Amygdala (tissue), 56 donors: ENCODE measurements around the gene PTH1R.
A peak's percentile ranks its signal among the peaks of the same experiment; 100 is the strongest.

ENCODE experiments used
- DNase-seq, 56 donors: peaks; one replicate each; lab custom pipeline; 2025; lab: John Stamatoyannopoulos, UW

PTH1R gene

DNA sequence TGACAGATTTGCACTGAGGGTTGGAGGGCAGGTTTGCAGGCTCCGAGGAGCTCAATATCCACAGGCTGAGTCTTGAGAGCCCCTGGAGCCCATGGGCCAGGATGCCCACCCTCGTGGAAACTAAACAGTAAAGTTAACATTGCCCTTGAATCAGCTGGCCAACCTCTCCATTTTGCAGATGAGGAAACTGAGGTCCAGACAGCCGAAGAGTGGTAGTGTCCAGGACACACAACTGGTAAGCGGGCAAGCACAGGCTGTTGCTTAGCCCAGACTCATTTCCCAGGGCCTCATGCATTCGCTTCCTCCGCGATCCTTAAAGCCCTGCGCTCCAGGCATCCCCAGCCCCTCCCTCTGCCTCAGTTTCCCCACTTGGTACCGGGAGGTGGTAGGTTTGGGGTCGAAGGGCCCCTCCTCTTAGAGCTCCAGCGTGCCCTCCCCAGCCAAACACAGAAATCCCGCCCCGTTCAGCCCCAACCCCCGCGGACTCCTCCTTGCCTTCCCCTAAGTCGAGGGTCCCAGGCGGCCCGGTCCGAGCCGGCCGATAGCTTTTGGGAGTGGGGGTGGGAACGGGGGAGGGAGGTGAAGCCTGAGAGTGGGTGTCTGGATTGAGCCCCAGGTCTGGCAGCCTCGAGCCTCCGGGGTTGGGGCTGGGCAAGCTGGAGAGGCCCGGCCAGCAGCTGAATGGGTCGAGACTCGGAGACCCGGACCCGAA lies 3.5 kb downstream of the PTH1R start:
- no peak for DNase-seq

DNA sequence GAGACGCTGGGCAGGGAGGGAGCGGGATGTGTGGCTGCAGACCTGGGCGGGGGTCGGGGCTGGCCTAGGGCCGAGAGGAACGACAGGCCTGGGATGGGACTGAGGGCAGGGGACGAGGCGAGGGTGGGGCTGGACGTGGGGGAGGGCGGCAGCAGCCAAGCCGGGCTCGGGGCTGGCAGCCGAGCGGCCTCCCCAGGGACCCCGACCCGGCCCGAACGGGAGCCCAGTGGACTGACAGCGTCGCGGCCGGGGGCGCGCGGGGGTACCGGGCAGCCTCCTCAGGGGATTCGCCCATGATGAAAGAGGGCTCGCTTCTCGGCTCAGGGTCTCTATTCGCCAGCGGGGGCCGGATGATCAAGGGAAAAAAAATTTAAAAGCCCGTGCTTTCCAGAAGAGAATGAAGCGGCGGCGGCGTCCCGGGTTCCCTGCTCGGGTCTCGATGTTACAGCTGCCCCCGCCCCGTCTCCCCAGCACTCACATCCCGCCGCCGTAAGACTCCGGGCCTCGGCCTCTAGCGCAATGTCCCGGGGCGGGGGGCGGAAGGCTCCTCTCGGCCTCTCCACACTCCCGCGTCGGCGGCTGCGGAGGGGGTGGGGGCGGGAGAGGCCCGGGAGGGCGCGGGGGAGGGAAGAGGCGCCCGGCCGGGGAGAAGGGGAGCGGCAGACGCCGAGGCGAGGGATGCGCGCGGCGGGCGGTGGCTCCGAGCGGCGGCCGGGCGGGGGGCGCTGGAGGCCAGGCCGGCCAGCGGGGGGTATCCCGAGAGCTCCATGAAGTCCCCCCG lies 4.3 kb downstream of the PTH1R start:
- DNase-seq: peak in 2 of 56 donors; percentile 24

DNA sequence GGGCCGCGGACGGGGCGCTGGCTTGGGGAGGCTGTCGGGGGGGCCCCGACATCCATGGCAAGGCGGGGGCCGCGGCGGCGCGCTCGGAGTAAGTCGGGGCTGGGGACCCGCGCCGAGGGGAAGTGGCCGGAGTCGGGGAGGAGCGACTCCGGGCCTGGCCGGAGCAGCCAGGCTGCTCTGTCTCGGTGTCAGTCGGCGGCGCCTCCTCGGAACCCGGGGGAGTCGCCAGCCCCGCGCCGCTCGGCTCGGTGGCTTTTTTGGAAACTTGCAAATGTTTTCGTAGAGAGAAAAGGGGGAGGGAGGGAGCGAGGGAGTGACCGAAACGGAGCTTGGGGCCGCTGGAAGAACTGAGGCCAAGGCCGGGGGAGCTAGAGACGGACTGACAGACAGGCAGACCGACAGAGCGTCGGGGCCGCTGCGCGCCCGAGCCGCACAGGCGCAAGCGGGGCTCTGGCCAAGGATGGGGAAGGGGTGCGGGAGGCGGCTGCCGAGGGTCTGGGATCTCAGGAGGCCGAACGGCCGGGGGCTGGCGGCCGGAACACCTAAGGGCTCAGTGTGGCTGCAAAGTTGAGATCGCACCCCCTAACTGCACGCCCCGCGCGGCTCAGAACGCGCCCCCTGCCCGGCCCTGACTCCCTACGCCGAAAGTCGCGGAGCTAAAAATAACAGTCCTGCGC lies 5.0 kb downstream of the PTH1R start:
- no peak for DNase-seq

DNA sequence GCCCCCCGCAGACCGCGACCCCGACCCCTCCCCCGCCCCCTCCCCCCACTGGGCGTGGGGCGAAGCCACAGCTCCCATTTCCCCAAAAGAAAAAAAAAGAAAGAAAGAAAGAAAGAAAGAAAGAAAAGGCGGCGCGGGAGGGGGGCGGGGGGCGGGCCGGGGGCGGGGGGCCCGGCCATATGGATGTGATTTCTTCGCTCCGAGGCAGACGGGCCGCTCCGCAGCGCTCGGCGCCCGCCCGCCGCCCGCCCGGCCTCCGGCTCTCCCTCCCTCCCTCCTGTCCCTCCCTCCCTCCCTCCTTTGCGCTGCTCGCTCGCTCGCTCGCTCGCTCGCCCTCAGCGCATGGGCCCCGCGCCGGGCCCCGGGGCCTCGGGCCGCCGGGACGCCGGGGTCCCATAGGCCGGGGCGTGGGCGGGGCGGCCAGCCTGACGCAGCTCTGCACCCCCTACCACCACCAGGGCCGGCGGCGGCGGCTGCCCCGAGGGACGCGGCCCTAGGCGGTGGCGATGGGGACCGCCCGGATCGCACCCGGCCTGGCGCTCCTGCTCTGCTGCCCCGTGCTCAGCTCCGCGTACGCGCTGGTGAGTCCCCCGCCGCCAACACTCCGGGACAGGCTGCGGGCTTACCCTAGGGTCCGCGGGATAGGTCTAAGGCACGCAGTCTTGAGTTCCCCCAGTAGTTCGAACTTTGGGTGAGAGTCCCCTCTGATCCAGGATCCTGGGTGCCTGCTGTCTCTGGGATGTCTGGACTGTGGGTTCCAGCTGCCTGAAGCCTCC lies 5.7 kb downstream of the PTH1R start:
- peak in 2 of 56 donors; percentile 10 to 11 for DNase-seq

DNA sequence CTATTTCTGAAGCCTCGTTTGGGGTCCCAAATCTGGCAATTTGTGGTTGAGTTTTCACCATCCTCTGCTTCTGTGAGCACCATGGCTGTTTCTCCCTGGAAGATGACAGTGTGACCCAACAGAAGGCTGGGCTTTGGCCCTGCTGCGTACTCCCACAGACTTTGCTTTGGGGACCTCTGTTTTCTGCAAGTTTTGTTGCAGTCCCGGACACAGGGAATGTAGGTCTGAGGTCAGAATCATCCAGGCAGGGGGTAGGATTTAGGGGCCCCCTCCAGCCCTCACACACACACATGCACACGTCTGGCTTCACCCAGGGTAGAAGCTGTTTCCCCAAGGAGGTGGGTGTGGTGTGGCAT lies 6.3 kb downstream of the PTH1R start:
- DNase-seq: no peak

DNA sequence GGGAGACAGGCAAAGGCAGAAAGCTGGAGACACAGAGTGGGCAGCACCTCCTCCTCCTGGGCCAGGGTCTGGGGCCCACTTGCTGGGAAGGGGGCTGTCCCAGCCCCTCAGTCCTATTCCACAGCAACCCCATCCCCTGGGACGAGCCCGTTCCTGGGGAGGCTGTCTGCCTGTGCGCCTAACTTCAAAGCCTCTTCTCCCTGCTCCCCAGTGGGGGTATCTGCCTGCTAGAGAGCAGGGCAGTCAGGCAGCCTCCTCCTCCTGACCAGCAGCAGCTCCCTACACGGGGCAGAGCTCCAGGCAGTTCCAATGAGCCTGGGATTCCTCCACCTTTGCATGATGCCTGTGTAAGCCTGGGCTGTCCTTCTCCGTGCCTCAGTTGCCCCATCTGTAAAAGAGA lies 6.9 kb downstream of the PTH1R start:
- no peak for DNase-seq

DNA sequence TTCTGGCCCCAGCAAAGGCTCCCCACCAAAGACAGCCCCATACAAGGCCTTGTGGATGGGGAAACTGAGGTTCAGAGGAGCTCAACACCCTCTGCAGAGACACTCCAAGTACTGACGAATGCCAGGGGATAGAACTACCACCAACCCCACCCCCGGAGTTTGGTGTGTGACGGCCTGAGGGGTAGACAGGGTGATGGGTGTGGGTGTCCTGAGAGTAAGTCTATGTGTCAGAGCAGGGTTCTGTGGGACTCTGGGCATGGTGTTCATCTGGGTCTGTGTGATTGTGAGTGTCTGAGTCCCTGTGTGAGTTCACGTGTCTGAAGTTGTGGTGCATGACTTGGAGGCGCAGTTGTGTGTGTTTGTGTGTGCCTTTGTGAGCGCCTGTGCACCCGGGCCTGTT lies 7.4 kb downstream of the PTH1R start:
- no peak for DNase-seq

DNA sequence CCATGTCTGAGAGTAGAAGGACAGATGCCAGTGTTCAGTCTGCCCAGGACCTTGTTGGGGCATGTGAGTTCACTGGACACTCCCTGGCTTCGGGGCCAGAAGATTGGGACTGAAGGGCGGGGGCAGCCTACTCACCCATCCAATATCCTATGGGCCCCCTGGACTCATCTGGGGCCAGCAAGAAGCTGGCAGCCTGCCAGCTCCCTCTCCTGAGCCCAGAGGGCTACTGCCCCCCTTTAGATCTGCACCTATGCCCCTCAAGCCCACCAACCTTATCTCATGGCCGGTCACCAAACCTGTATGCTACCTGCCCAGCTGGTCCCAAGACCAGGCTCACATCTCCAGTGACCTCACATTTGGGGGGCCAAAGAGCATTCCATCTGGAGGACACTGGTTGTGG lies 8.1 kb downstream of the PTH1R start:
- DNase-seq: no peak

DNA sequence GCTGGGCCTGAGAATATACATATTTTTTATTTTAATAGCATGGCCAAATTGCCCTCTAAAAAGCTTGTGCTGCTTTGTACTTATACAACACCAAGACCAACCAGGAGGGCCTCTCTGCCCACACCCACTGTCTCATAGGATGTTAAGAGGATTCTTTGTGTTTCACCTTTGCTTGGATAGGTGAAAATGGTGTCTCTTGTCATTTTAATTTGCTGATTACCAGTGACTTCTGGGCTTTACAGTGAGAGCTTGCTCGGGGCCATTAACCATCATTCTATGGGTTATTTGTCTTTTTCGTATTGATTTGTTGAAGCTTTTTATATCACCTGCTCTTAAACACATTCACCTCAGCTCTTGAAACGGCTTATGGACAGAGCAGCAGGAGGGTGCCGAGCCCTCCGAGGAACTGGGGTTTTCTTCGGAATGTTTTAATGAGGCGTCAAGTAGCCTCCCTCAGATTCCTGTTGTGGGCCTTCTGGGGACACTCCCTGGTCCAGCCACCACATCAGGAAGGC lies 10.5 kb downstream of the PTH1R start:
- DNase-seq: no peak

DNA sequence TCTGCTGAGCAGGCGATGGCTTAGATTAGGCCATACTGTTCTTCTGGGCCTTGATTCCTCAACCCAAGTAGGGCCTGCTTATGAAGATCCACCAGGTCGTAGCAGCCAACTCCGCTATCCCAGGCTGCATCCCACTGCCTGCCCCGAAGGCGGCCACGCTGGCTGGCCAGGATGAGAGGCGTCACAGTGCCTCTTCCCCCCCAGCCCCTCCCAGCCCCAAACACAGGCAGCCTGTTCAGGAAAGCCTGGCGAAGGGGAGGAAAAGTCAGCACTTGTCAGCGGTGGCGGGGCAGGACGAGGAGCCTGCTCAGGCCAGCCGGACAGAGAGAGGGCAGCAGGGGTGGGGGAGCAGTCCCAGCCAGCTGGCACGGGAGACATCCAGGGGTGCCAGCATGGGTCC lies 11.2 kb downstream of the PTH1R start:
- no peak for DNase-seq

DNA sequence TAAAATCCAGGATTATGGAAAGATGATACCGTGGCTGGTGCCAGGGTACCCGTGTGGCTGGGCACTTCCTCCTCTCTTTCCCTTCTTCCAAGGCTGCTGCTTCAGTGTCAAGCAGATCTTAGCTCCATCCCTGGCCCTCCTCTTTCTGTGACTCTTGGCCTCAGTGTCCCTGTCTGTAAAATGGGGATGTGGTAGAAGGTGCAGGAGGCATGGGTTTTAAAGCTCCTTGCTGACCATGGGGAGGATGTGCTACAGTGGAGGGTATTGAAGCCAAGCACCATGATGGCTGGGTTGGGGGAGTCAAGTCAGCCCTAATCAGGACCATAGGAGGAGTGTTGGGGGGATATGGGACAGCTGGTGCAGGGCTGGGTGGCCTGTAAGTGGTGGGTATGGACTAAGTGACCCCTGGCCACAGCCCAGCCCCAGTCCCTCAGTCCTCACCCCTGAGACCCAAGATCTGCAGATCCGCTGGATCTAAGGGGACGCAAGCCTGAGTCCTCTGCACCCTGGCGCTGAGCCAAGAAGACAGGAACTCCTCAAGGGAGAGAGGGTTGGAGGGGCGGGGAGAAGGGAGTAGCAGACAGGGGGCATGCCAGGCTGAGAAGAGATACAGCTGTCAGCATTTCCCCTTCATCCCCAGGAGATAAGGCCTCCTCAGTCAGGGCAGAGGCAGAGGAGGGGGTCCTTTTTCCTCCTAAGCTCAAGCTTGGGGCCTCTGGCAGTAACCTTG lies 12.0 kb downstream of the PTH1R start:
- peak in 1 of 56 donors; percentile 42 for DNase-seq

DNA sequence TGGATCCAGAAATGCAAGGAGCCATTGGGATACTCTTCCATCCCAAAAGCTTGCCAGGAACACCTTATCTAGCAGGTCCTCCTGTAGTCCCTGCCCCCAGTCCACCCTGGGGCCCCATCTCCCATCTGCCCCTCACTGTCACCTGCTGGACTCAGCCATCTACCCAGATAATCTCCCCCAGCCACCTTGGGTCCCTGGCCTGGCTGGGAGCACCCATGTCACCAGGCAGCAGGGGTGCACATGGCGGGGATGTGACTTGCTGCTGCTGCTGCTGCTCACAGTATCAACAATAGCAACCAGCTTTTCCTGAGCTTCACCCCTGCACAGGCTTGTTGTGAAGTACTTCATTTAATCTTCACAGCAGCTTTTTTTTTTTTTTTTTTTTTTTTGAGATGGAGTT lies 12.6 kb downstream of the PTH1R start:
- no peak for DNase-seq

DNA sequence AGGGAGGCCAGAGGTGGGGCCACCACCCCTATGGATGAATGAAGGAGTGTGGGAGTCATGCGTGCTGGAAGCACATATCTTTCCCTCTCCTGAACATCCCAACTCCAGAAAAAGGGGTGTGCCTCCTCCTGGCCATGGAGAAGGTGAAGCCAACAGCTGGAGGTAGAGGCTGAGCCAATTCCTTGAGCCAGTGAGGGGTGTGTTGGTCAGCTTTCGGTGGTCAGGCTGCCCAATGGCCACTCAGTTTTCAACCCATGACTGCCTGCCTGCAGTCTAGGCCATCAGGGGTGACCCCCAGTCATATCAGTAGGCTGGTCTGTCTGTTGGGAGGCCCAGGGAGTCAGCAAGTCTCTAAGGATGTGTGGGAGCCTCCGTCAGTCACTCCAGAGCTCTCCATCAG lies 13.6 kb downstream of the PTH1R start:
- DNase-seq: no peak

DNA sequence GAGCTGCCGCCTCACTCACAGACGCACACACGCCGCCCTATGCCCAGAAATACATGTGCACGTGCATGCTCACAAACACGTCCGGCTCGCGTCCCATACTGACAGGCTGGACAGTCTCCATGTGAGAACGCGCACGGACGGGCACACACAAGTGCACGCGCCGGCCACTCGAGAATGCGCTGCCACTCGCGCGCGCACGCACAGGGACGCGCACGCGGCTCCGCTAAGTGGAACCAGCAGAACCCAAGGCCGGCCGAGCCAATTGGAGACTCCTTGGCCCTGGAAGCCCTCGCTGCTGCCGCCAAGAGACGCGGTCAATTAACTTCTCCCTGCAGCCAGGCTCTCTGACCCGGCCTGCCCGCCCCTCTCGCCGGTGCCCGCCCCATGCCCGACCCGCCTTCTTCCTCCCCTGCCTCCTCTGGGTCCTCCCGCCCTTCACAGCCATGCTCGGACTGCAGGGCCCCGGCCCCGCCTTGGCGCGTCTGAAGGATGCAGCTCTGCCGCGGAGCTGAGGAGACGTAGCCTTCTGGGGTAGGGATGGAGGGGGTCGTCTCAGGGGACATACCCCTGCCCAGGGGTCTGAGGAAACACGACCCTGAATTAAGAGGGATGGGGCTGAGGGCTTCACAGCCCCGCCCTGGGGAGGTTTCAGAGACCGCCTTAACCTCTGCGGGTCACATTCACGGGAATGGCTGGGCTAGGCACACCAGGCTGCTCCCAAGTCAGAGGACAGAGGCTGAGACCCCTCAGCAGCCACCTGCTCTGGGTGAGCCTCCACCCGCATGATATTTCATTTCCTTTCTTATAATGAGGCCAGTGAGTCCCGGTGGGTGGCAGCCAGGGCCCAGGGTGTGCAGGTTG lies 15.0 kb downstream of the PTH1R start:
- DNase-seq: peak in 51 of 56 donors; percentile 8 to 86 (median 62)

DNA sequence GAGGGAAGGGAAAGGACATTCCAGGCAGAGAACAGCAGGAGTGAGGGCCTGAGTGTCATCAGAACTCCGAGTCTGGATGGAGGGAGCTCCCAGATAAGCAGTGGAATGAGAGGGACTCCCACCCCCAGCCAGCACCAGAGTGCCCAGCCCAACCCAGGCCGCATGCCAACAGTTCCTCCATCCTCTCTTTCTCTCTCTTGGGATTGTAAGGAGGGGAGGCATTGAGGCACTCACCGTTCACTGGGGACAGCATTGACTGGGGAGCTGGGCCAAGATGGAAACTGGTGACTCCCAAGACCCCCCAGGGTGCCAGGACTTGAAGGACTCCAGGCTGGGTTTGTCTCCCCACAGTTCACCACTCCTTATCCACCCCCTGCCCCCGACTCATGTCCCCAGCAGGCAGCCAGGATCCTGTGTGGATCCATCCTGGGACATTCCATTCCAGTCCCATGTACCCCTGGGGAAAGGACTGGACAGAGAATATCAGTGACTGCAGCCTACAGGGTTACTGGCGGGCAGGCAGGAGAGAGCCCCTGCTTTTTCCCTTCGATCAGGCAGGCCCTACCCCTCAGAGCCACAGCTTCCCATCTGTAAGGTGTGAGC lies 15.7 kb downstream of the PTH1R start:
- DNase-seq: no peak

DNA sequence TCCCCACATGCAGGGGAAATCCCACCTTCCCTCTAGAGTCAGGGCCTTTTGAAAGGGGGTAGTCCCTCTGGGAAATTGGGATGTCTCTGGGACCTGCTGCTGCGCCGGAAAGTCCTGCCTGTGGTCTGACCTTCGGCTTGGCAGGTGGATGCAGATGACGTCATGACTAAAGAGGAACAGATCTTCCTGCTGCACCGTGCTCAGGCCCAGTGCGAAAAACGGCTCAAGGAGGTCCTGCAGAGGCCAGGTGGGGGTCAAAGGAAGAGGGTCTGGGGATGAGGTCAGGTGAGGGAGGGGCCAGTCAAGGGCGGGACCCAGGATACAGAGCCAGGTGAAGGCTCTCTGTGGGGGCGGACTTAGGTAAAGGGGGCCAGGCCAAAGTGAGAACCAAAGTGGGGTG lies 16.2 kb downstream of the PTH1R start:
- no peak for DNase-seq

DNA sequence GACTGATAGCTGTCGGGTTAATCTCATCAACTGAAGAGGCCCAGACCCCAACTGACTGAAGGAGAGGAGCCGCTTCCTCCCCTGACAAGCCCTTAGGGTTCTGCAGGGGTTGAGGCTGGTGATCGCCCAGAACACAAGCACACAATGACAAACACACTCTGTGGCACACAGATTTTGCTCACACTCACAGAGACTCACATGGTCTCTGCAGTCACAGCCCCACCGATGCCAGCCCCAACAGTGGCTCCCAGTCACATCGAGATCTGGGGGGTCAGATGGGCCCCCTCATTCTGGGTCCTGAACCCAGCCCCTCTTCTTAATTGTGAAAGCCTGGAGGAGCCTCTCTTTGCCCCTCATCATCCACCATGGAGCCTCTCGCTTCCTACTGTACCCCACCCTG lies 16.7 kb downstream of the PTH1R start:
- no peak for DNase-seq

DNA sequence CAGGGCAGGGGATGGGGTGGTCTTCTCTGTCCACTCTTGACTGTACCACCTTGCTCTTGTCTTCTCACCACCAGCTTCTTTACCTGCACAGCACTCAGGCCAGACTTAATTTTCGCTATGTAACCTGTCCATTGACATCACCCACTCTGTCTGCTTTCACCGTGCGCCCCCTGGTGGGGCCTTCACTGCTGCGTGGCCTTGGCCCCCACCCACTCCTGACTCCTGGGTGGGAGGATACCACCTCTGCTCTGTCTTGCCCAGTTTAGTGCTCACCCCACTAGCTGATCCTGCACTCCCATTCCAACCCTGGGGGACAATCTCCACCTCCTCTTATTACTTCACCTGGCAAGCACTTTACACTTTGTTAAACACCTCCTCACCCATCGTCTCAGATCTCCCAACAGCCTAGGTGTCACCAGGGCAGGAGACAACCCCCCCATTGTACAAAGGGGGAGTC lies 17.7 kb downstream of the PTH1R start:
- DNase-seq: peak in 21 of 56 donors; percentile 6 to 70 (median 24)
